Activated T-helper 2 cell treated with anti-CD3 and anti-CD28 coated beads, Interferon-gamma antibody, Interleukin-2, Interleukin-4, amounts not matched to agents 10 μg/mL and 5 μg/mL and 100 μg/mL, durations not matched to agents 14 hours and 24 hours and 36 hours (primary cell): Measurements from ENCODE around the gene EIF5A. TPM values are rescaled to one million over a fixed set of nuclear protein-coding genes. Genes with fewer than 3 reads are reported as not detected.

Experiments
- DNase-seq: peaks from one replicate; pipeline ENCODE4 v3.0.0; 2021; ENCODE audit warnings: low spot score
- H3K27ac Mint-ChIP-seq: one replicate; pipeline ENCODE4 v1.8.0; 2021; ENCODE audit warnings: mixed read lengths
- H3K27me3 Mint-ChIP-seq: one replicate; pipeline ENCODE4 v1.8.0; 2021; ENCODE audit warnings: low read depth, mixed read lengths
- H3K36me3 Mint-ChIP-seq: one replicate; pipeline ENCODE4 v1.8.0; 2021; ENCODE audit warnings: low read depth, mixed read lengths
- H3K4me1 Mint-ChIP-seq: one replicate; pipeline ENCODE4 v1.8.0; 2021; ENCODE audit warnings: low read depth, mixed read lengths
- H3K4me3 Mint-ChIP-seq: one replicate; pipeline ENCODE4 v1.8.0; 2021; ENCODE audit warnings: low read depth, mild to moderate bottlenecking, moderate library complexity, mixed read lengths
- H3K9me3 Mint-ChIP-seq: one replicate; pipeline ENCODE4 v1.8.0; 2021; ENCODE audit warnings: mixed read lengths
- intact Hi-C: fragments of 100-400 bp; cut with micrococcal nuclease; formaldehyde crosslinking; loops from one replicate; pipeline ENCODE4 v1.15.1; 2023
- total RNA-seq: library from RNA; stranded (reverse); gene quantifications from 2 replicates; pipeline ENCODE4 v1.2.3, GENCODE V29; 2022

Gene EIF5A
- total RNA-seq, 1 donor from 2014 or later = 1,199 TPM

DNA sequence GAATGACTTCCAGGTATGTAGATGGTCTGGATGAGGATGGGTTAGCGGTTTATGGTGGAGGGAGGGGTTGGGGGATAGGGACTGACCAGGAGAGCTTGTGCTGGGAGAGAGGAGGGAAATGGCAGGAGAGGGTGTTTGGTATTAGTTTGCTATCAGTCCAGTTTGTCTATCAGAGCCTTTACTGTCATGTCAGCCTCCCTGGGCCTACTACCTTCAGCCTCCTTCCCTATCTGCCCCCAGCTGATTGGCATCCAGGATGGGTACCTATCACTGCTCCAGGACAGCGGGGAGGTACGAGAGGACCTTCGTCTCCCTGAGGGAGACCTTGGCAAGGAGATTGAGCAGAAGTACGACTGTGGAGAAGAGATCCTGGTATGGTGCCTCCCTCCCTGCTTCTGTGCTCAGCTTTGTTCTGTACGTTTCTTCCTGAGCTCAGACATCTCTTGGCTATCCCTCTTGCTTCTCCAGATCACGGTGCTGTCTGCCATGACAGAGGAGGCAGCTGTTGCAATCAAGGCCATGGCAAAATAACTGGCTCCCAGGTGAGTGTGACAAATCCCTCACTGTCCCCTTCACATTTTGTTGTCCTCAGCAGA, 3.8 kb downstream of the EIF5A start:
- Mint-ChIP-seq H3K27ac (peak overlapping the region; percentile 69), H3K9me3 (no peaks in the 10 kb centered on the region), H3K4me3 (peak overlapping the region; percentile 94), H3K36me3 (peaks cover 65% of the 10 kb centered on the region), H3K4me1 (peaks cover 51% of the 10 kb centered on the region), H3K27me3 (no peaks in the 10 kb centered on the region)
- intact Hi-C loops = no loop called here
- no peak for DNase-seq

DNA sequence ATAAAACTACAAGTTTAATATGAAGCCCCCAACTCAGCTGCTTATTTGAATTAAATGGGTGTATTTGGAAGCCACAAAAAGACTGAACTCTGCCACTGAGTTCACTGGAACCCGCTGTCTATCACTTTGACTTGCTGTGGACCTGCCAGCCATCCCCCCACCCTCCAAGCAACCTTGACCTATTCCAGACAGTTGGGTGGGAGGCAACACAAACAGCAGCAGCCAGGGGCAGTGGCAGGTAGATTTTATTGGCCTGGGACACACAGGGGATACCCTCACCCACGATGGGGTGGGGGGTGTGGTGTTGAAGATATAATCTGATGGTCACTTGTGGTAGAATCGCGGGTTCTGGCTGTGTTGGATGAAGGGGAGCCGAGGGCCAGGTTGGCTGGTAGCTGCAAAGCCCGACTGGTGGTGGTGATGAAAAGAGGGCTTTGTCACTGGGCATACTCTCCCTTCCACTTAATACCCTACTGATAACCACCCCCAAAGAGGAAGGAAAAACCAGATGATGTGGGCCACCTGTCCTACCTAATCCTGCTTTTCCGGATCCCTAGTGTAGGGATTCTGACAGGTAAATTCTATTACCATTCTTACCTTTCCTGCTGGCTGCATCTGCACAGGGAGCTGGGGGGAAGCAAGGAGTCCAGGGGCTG, 5.1 kb downstream of the EIF5A start:
- Mint-ChIP-seq H3K9me3 (no peaks in the 10 kb centered on the region), H3K36me3 (peaks cover 73% of the 10 kb centered on the region), H3K27ac (no peak overlapping the region), H3K4me3 (peak overlapping the region; percentile 42), H3K27me3 (no peaks in the 10 kb centered on the region), H3K4me1 (peaks cover 51% of the 10 kb centered on the region)
- intact Hi-C loops = no loop called here
- no peak for DNase-seq

DNA sequence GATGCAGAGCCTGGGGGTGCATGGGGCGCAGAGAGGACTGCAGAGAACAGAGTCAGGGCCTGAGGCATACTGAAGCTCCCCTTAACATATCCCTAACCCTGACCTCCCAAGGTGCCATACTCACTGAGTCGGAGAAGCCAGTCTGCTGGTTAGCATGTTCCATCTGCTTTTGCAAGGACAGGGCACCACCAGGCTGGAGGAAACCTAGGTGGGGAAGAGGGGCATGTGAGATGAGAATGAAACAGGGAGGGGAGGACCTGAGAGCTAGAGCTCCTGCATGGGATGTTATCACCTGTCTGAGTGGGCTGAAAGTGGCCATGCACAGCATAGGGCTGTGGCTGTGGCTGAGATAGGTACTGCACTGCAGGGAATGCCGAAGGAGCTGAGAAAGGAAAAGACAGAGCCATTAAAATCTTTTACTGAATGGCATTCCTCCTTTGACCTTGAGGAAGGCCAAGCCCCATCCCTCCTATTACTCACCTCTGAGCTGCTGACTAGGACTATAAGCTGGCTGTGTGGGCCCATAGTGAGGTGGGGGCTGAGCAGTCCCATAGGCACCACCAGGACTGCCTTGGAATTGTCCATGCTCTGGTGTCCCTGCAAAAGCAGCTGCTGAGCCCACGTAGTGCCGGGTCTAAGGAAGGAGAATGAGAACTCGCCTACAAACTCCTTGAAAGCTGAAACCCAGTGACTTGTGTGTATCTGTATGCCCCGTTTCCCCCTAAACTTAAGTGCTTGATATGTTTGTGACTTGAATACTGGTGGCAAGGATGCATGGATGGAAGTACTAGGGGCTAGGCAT, 5.9 kb downstream of the EIF5A start:
- H3K27ac Mint-ChIP-seq = peak overlapping the region; percentile 59
- H3K4me1 Mint-ChIP-seq = peaks cover 51% of the 10 kb centered on the region
- peak overlapping the region; percentile 81 for H3K4me3 Mint-ChIP-seq
- H3K27me3 Mint-ChIP-seq = no peaks in the 10 kb centered on the region
- no peaks in the 10 kb centered on the region for H3K9me3 Mint-ChIP-seq
- DNase-seq = no peak
- peaks cover 78% of the 10 kb centered on the region for H3K36me3 Mint-ChIP-seq
- intact Hi-C loops = no loop called here

DNA sequence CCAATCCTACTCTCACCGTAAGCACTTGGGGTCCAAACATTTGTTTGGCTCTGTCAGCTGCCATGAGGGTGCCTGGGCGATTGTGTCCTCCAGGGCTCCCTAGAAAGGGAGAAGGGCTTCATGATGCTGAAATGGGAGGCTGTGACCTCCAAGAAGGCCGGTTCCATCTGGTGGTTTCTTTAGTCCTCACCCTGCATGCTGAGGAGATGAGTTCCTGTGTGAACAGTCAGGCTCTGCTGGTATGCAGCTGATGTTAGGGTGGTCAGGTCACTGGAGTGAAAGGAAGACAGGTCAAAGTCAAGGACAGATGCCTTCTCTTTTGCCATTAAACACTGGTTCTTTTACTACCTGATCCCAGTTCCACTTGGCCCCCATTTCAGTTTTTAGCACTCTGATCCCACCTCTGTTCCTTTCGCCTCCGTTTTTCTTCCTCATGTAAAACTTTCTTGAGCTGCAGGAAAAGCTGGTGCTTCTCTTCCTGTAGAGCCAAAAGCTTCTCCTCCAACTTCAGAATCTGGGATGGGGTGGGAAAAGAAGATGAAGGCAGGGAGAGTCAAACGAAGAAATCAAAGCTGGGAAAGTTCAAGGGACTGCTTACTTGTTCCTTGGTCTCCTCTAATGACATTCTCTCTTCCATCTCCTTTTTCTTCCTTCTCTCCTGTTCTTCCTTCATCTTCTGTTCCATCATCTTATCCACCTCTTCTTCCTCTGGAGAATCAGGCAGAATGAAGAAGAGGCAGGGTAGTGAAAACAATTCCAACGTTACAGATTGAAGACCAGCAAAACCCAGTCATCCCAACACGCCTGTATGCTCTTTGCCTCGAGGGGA, 6.7 kb downstream of the EIF5A start:
- H3K4me1 Mint-ChIP-seq = peaks cover 48% of the 10 kb centered on the region
- no peaks in the 10 kb centered on the region for H3K27me3 Mint-ChIP-seq
- no peak for DNase-seq
- H3K9me3 Mint-ChIP-seq = no peaks in the 10 kb centered on the region
- intact Hi-C loops = loop anchor here (2.0 kb wide), 1 partner anchor 171 kb away; the partner anchor contains the start of gene POLR2A
- H3K27ac Mint-ChIP-seq = peak overlapping the region; percentile 65
- peaks cover 77% of the 10 kb centered on the region for H3K36me3 Mint-ChIP-seq
- peak overlapping the region; percentile 81 for H3K4me3 Mint-ChIP-seq

DNA sequence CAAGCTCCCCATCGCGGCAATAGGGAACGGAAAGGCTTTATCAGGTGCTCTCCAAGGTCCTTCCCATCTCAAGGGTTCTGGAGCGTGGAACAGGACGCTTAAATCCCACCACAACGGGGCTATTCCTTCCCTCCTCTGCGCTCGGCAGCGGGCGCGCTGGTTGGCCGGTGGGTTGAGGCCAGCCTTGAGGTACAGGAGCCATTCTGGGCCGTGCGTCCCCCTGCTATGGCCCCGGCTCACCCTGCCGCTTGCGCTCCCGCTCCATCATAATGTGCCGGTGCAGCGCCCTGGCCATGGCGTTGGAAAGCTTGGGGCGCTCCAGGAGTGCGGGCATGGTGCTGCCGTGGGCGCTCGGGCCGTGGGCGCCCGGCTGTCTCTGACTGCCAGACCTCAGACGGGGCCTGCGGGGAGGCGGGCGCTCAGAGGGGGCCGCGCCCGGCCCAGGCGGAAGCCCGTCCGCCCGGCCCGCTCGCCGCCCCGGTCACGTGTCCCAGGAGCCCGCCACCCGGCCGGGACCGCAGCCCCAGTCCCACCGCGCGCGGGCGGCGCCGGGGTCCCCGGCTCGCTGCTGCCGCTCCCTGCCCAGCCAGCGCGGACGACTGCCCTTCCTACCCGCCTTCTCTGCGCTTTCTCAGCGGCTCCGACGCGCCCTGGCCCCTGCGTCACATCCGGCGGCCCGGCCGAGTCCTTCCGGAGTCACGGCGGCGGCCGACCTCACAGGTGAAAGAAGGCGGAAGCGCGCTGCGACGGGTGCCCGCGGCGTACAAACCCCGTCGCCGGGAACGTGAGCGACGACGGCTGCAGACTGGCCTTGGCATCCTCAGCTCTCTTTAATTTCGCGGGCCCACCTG, 7.5 kb downstream of the EIF5A start, which contains the start of gene GPS2:
TSS of gene GPS2 (minus strand) at position 642 of the 851 bp plus-strand sequence. CDS start at position 334, 308 bp downstream.
- Mint-ChIP-seq H3K4me1 (peaks cover 39% of the 10 kb centered on the region), H3K27ac (peak within 1 kb of the TSS; percentile 91), H3K4me3 (peak within 1 kb of the TSS; percentile 91), H3K27me3 (no peaks in the 10 kb centered on the region), H3K9me3 (no peaks in the 10 kb centered on the region), H3K36me3 (peaks cover 69% of the 10 kb centered on the region)
- DNase-seq = peak; percentile 91
- intact Hi-C loops = loop anchor here (1.0 to 2.0 kb wide), 2 partner anchors 14 to 170 kb away; partner anchors contain the start of genes NEURL4 and POLR2A

DNA sequence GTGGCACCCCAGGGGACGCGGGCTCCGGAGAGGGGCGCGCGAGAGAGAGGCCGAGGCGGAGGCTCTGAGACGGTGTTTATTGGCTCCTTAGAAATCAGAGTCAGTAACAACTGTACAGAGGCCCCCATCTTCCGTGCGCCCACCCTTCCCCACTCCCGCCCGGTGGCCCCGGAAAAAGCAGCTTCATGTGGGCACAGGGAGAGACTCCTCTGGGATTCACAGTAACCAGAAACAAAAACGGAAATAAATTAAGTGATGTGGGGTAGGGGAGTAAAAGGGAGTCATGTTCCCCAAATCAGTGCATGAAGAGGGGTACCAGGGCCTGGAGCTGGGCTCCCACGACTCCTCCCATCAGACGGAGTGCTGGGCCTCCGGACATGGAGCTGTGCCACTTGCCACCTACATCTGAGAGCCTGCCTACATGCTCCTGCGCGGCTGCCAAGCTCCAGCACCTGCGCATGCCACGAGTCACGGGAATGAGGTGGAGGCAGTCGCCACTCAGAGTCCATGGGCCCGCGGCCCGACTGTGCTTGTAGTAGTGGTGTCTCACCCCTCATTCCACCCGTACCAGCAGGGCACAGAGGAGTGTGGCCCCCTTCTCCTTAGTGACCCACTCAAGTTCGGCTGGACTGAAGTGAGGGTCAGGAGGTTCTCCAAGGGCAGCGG, 8.3 kb downstream of the EIF5A start:
- DNase-seq = no peak
- H3K9me3 Mint-ChIP-seq = no peaks in the 10 kb centered on the region
- peaks cover 32% of the 10 kb centered on the region for H3K4me1 Mint-ChIP-seq
- peaks cover 66% of the 10 kb centered on the region for H3K36me3 Mint-ChIP-seq
- H3K27me3 Mint-ChIP-seq = no peaks in the 10 kb centered on the region
- peak overlapping the region; percentile 91 for H3K27ac Mint-ChIP-seq
- intact Hi-C loops = loop anchor here (1.0 to 2.0 kb wide), 2 partner anchors 14 to 169 kb away; partner anchors contain the start of genes NEURL4 and POLR2A
- peak overlapping the region; percentile 91 for H3K4me3 Mint-ChIP-seq

DNA sequence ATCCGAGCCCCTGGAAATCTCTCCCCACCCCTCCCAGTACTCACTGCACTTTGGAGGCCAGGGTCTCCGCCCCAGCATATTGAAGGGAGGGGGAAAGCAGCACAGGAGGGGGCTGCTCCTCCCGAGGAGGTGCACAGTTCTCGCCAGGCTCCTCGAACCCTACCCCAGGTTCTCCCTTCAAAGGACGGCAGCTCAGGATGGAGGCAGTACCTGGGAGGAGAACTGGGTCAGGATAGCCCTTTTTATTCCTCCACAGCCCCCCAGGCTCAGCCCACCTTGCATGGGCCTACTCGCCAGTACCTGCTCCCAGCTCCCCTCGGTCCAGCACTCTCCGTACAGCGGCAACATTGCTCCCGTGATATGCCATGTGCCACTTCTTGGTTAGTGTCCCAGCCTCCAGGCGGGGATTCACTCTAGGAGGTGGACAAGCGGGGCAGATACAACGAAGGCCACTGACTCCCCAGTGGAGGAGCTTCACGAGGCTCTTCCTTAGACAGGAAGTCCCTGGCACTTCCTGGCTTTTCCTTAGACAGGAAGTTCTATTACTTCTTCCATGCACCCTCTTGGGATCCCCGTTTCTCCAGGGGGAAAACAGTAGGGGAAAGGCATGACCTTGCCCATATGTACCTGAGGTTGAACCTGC, 9.9 kb downstream of the EIF5A start:
- Mint-ChIP-seq H3K27ac (no peak overlapping the region), H3K4me1 (peaks cover 24% of the 10 kb centered on the region), H3K36me3 (peaks cover 68% of the 10 kb centered on the region), H3K4me3 (peak overlapping the region; percentile 60), H3K9me3 (no peaks in the 10 kb centered on the region), H3K27me3 (no peaks in the 10 kb centered on the region)
- no peak for DNase-seq
- intact Hi-C loops = no loop called here

DNA sequence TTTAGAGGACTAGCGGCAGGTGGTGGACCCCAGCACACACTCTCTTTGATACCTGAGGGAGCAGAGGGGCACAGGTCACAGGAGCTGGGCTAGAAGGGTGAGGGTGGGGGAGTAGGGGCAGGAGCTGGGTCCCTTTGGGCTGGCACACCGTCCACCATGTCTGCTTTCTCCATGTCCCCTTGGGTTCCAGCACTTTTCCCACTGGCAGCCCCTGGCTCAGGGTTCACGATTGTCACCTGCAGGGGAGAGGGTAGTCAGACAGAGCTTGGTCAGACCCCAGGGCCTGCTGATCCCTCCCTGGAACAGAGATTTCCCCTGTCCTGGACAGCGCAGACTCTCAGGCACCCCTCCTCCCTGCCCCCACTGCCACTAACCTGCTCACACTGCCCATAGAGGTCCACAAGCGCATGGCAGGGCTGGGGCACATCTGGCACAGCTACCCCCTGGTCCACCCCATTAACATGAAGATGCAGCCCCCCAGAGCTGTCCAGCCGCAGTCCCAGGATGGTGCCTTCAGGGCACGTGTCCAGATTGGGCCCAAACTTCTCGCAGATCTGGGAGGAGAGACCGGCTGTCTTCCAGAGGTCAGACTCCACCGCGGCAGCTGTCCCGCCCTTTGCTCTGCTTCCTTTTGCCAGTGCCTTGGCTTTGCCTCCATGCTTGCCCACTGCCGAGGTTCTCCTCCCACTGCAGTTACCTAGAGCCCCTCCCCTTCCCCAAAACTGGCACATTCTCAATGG, 10.9 kb downstream of the EIF5A start:
- intact Hi-C loops = no loop called here
- no peaks in the 10 kb centered on the region for H3K9me3 Mint-ChIP-seq

DNA sequence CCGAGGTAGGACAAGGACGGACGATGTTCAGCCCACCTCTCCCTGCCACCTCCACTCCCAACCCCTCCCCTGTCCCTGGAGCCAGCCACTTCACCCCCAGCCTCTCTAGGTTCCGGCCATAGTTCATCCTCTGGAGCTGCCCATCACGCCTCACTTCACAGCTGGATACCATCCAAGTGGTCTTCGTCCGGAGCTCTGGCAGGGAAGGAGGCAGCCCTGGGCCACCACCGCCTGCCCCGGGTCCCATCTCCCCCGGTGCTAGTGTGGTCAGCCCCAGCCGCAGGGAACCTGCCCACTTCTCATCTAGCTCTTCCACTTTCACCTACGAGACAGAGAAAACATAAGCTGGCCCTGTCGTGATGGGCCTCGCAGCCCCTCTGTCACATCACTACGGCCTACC, 14.0 kb downstream of the EIF5A start:
- no peaks in the 10 kb centered on the region for H3K27me3 Mint-ChIP-seq
- H3K4me3 Mint-ChIP-seq = no peak overlapping the region
- no peaks in the 10 kb centered on the region for H3K9me3 Mint-ChIP-seq

More for the DNA sequence above, 10.9 kb downstream of the EIF5A start:
- DNase-seq = no peak
- no peak overlapping the region for H3K4me3 Mint-ChIP-seq
- H3K36me3 Mint-ChIP-seq = peaks cover 68% of the 10 kb centered on the region
- H3K27ac Mint-ChIP-seq = no peak overlapping the region
- peaks cover 15% of the 10 kb centered on the region for H3K4me1 Mint-ChIP-seq
- H3K27me3 Mint-ChIP-seq = no peaks in the 10 kb centered on the region

DNA sequence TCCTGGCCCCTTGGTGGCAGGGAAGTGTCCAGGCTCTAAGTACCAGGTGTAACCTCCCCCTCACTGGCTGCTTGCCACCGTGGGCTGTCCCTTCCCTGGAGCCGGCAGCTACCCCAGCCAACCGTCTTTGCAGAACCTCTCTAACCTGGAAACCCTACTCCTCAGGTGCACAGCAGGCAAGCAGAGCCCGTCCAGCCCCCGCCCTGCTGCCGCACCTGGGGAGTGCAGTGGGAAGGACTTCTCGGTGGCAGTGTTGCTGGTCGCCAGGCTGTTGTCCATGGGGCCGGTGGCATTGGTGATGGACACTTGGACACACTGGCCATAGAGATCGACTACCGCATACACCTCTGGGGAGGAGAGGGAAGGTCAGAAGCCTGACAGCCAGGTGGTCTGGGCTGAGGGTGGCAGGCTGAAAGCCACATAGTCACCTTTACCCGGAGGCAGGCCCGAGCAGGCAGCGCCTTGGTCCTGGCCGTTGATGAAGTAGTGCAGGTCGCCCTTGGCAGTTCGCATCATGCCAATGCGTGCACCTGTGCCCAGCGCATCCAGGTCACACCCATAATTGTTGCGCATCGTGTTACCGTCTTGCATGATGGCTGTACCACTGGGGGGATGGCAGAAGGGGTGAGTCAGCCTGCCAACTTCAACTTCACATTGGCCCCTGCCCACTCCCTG, 15.2 kb downstream of the EIF5A start:
- no peak overlapping the region for H3K27ac Mint-ChIP-seq
- no peak for DNase-seq
- H3K4me3 Mint-ChIP-seq = no peak overlapping the region
- intact Hi-C loops = no loop called here
- H3K4me1 Mint-ChIP-seq = no peaks in the 10 kb centered on the region
- H3K27me3 Mint-ChIP-seq = no peaks in the 10 kb centered on the region
- H3K36me3 Mint-ChIP-seq = peaks cover 62% of the 10 kb centered on the region
- H3K9me3 Mint-ChIP-seq = no peaks in the 10 kb centered on the region

More for the DNA sequence above, 14.0 kb downstream of the EIF5A start:
- peaks cover under 1% of the 10 kb centered on the region for H3K4me1 Mint-ChIP-seq
- intact Hi-C loops = no loop called here
- H3K36me3 Mint-ChIP-seq = peaks cover 68% of the 10 kb centered on the region
- H3K27ac Mint-ChIP-seq = no peak overlapping the region
- no peak for DNase-seq
